RWPE1 (cell line): ENCODE data around the gene ARMH3.
A peak's percentile ranks its signal among the peaks of the same experiment; 100 is the strongest.

Experiments used
- CTCF ChIA-PET: fragments of 350-600 bp; sonication (Branson Sonifier 250); formaldehyde crosslinking; extraction: SDS; loops from one replicate; lab custom pipeline; 2021; lab: Yijun Ruan, JAX
- POLR2A ChIA-PET: fragments of 400-600 bp; formaldehyde crosslinking; extraction: SDS; loops from one replicate; lab custom pipeline; 2020; ENCODE audit warnings: antibody characterized with exemption; ENCODE audit not compliant: low non-redundant PET; lab: Yijun Ruan, JAX
- DNase-seq: peaks from one replicate; pipeline ENCODE4 v3.0.0; 2012; ENCODE audit warnings: low spot score
- H3K27ac ChIP-seq: fragments of 450-650 bp; 2 replicates; pipeline ENCODE4 v1.5.1; 2017
- TF ChIP-seq, protein P1 (sequence below): fragments of 450-650 bp; conservative IDR thresholded peaks from 2 replicates; pipeline ENCODE4 v1.5.1; 2017; ENCODE audit warnings: low read depth, mild to moderate bottlenecking

The ARMH3 gene

DNA sequence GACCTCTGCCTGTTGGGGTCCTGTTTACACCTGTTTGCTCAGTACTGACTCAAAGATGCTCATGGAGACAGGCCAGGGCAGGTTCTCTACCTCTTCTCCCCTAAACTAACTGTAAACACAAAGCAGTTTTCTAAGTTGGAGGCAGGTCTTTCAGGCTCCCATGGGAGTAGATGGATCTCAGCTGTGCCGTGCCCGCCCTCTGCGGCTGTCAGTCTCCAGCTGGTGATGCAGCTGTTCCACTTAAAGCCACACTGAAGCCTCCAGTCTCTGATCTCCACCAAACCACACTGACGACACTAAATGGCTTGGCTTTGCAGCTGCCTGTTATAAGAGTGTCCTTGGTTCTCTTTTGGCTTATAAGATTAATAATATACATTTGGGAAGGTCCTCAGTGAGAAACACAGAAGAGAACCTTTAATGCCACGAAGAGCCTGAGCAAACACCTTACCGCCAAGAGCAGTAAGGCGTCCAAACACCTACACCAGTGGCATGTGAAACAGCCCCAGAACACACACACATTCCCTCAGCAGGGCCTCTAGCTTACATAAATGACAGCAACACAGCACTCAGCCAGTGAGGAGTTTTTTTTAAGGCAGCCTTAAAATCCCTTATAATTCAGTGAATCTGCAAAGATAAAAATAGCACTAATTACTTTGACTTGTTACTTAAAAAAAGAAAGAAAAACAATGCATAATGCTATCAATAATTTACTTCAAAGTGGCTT lies 152.0 kb downstream of the ARMH3 start:
- CTCF ChIA-PET, result interaction anchor here (0.6 kb wide), 1 partner anchor 39 kb away, joined by 3 read pairs; no protein-coding TSS in a partner anchor
- TF ChIP-seq, protein P1, sequence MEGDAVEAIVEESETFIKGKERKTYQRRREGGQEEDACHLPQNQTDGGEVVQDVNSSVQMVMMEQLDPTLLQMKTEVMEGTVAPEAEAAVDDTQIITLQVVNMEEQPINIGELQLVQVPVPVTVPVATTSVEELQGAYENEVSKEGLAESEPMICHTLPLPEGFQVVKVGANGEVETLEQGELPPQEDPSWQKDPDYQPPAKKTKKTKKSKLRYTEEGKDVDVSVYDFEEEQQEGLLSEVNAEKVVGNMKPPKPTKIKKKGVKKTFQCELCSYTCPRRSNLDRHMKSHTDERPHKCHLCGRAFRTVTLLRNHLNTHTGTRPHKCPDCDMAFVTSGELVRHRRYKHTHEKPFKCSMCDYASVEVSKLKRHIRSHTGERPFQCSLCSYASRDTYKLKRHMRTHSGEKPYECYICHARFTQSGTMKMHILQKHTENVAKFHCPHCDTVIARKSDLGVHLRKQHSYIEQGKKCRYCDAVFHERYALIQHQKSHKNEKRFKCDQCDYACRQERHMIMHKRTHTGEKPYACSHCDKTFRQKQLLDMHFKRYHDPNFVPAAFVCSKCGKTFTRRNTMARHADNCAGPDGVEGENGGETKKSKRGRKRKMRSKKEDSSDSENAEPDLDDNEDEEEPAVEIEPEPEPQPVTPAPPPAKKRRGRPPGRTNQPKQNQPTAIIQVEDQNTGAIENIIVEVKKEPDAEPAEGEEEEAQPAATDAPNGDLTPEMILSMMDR, result no peak
- no peak for DNase-seq
- POLR2A ChIA-PET, result no interaction called here
- H3K27ac ChIP-seq, result no peak overlapping the region

DNA sequence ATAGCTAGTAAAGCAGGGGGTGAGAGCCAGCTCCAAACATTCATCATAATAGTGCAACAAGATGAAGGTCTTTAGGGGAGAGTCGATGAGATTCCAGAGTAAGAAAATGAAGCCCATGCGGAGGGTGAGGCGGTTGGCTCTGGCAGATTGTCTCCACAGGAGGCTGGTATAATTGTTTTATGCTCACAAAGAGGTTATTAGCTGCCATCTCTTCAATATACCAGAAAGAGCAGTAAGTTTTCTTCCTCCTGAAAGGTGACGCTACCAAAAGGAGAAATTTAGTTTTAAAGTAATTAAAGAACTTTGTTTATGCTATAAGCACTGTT lies 153.2 kb downstream of the ARMH3 start:
- TF ChIP-seq, protein P1, result no peak
- no peak for DNase-seq
- H3K27ac ChIP-seq, result no peak overlapping the region
- ChIA-PET POLR2A (no interaction called here), CTCF (no interaction called here)

DNA sequence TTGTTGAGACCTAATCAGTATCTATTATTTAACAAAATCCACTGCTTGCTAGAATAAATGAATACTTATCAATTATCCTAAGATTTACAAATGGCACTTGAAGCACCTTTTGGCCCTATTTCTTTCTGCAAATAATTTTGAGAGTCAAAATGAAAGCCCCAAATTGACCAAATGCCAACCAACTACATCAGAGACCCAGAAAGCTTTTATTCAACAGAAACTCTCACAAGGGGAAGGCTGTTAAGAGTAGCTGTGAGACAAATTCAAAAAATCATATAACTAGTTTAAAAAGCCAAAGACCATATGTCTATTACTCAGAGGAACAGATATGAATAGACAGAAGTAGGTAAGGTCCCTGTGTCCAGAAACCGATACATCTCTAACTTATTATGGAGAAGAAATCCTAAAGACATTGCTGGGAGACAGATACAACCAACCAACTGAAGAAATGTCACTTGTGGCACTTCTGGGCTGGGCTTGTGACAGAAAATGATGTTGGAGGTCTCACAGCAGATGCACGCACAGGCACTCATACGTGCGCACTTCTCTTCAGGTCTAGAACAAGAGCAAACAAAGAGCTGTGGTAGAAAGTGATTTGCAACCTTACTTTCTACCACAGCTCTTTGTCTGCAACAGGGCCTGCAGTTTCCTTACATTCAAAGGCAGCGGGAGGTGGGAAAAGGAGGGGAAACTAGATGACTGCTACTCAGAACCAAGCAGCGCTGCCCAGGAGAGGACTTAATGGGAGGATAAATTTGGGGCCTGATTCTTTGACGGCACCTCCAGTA lies 153.7 kb downstream of the ARMH3 start:
- DNase-seq, result no peak
- ChIA-PET POLR2A (no interaction called here), CTCF (interaction anchor here (0.6 kb wide), 2 partner anchors 9 to 12 kb away, joined by 3 to 6 read pairs; no protein-coding TSS in a partner anchor)
- TF ChIP-seq, protein P1, result no peak
- no peak overlapping the region for H3K27ac ChIP-seq

DNA sequence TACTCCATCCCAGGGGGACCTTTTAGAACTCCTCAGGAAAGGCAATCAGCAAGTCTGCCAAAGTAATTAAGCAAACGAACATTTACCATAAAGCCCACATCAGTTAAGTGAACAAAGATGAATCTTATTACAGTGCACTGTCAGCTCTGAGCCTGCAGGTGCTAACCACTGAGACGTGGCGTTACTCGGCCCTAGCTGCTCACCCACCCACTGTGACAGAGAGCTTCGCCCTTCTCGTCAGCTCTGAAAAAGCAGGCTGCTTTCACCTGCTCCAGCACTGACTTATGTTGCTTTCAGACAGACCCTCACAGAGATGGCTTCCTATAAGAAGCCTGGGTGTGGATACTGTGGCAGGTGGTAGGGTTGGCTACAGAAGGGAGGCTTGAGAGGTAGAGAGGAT lies 154.6 kb downstream of the ARMH3 start:
- TF ChIP-seq, protein P1, result no peak
- DNase-seq, result no peak
- ChIA-PET POLR2A (no interaction called here), CTCF (interaction anchor here (0.6 kb wide), 4 partner anchors 11 to 163 kb away, joined by 3 to 4 read pairs (median 4); no protein-coding TSS in a partner anchor)
- no peak overlapping the region for H3K27ac ChIP-seq

DNA sequence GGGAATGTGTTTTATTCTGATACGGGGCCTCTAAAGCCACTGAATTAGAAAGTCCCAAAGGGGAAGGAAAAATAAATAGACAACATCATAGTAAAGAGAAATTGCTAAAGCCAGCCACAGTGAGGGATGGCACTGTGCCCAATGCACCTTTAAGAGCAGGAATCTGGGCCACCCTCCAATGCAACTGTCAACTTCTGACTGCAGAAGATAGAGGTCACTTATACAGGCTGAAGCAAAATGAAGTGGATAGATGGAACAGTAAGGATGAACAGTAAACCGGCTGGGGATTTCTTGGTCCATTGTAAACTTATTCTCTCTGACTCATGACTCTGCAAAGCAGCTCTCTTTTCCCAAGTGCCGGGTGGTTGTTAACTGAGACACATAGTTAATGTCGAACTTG lies 158.3 kb downstream of the ARMH3 start:
- DNase-seq, result peak; percentile 34
- ChIA-PET CTCF (interaction anchor here (0.6 to 2.0 kb wide), 2 partner anchors 8 to 99 kb away, joined by 3 to 7 read pairs; no protein-coding TSS in a partner anchor), POLR2A (interaction anchor here (0.6 kb wide), 1 partner anchor 348 kb away, joined by 3 read pairs; the partner anchor contains the start of gene GBF1)
- TF ChIP-seq, protein P1, result no peak
- no peak overlapping the region for H3K27ac ChIP-seq

DNA sequence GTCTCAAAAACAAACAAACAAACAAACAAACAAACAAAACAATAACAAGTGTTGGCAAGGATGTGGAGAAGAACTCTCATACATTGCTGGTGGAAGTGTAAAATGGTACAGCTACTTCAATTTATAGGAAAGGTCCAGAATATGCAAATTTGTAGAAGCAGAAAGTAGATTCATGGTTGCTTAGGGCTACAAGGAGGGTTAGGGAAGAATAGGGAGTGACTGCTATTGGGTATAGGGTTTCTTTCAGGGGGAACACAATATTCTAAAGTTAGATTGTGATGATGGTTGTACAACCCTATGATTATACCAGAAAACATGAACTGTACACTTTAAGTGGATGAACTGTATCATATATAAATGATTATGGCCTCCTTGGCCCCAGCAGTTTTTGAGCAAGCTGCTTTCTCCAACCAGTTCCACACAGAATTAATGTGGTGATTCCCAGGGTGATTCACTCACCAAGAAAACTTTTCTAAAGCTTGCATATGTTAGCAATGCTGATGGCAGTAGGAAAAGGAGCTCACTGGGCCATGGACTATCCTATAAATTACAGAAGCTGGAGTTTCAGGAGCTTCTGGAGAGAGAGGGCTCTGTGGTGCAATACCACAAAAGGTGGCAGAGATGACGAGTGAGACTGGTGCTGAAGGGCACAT lies 159.6 kb downstream of the ARMH3 start:
- POLR2A ChIA-PET, result no interaction called here
- H3K27ac ChIP-seq, result no peak overlapping the region
- CTCF ChIA-PET, result interaction anchor here (0.6 to 0.9 kb wide), 5 partner anchors 27 to 208 kb away, joined by 3 read pairs; no protein-coding TSS in a partner anchor
- TF ChIP-seq, protein P1, result no peak
- DNase-seq, result no peak
